HG03469 (cell line): ENCODE results near the gene ELMO1.

Experiments used
- ATAC-seq: cut with Tn5 transposase; IDR thresholded peaks from one replicate; pipeline ENCODE4 v1.9.1; 2021; ENCODE audit warnings: mild to moderate bottlenecking, moderate library complexity, moderate number of reproducible peaks; ENCODE audit not compliant: unreplicated experiment

ELMO1 gene

GRCh38 chr7:37198906-37199485, 249.7 kb downstream of the ELMO1 start:
- ATAC-seq, result no peak

GRCh38 chr7:37198041-37198905, 250.4 kb downstream of the ELMO1 start:
- ATAC-seq, result no peak

GRCh38 chr7:37197108-37197507, 251.6 kb downstream of the ELMO1 start:
- no peak for ATAC-seq

GRCh38 chr7:37196676-37197075, 252.0 kb downstream of the ELMO1 start:
- ATAC-seq, result no peak

- ATAC-seq, result no peak
Observed at GRCh38 chr7:37195388-37195787, 253.3 kb downstream of the ELMO1 start.

- no peak for ATAC-seq
Observed at GRCh38 chr7:37194943-37195342, 253.7 kb downstream of the ELMO1 start.

- no peak for ATAC-seq
Observed at GRCh38 chr7:37193775-37194135, 254.9 kb downstream of the ELMO1 start.

GRCh38 chr7:37193087-37193774, 255.4 kb downstream of the ELMO1 start:
- no peak for ATAC-seq

GRCh38 chr7:37191797-37192196, 256.9 kb downstream of the ELMO1 start:
- ATAC-seq, result no peak

- ATAC-seq, result no peak
Observed at GRCh38 chr7:37187179-37187578, 261.5 kb downstream of the ELMO1 start.

GRCh38 chr7:37186753-37187152, 261.9 kb downstream of the ELMO1 start:
- ATAC-seq, result no peak

GRCh38 chr7:37181550-37181932, 267.1 kb downstream of the ELMO1 start:
- ATAC-seq, result no peak

- no peak for ATAC-seq
Observed at GRCh38 chr7:37180828-37181549, 267.7 kb downstream of the ELMO1 start.

- no peak for ATAC-seq
Observed at GRCh38 chr7:37176079-37176478, 272.6 kb downstream of the ELMO1 start.

- no peak for ATAC-seq
Observed at GRCh38 chr7:37174460-37174859, 274.2 kb downstream of the ELMO1 start.

GRCh38 chr7:37173670-37174069, 275.0 kb downstream of the ELMO1 start:
- no peak for ATAC-seq

- ATAC-seq, result no peak
Observed at GRCh38 chr7:37162106-37162505, 286.6 kb downstream of the ELMO1 start.

GRCh38 chr7:37160656-37161055, 288.0 kb downstream of the ELMO1 start:
- no peak for ATAC-seq

- ATAC-seq, result no peak
Observed at GRCh38 chr7:37153376-37153775, 295.3 kb downstream of the ELMO1 start.

GRCh38 chr7:37151741-37152413, 296.8 kb downstream of the ELMO1 start:
- ATAC-seq, result no peak

GRCh38 chr7:37150856-37151255, 297.8 kb downstream of the ELMO1 start:
- ATAC-seq, result no peak
